ENCODE results near the gene ARHGEF16.

Gene ARHGEF16

DNA sequence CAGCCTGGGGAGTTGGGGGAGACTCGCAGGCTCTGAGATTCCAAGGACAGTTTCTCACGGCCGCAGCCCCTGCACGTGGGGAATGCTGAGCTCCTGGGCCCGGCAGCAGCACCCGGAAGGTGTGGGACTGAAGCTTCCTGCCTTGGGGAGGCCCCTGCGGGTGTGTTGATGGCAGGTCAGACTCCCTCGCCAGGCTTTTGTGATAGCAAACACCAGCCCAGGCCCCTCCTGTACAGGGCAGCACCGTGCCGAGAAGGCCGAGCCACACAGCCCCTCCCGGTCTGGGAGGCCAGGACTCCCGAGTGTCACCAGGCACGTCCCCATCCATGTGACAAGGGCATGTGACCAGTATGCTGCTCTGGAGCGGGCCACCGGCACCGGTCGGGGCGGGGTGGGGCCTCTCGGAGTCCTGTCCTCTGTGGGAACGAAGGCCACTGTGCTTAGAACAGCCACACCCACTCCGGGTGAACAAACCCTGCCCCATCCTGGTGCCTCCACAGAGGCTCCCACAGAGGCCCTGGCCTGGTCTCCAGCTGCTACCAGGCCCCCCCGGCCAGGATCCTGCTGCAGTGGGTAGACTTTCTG lies 31.1 kb upstream of the ARHGEF16 start:
- no peak for DNase-seq

DNA sequence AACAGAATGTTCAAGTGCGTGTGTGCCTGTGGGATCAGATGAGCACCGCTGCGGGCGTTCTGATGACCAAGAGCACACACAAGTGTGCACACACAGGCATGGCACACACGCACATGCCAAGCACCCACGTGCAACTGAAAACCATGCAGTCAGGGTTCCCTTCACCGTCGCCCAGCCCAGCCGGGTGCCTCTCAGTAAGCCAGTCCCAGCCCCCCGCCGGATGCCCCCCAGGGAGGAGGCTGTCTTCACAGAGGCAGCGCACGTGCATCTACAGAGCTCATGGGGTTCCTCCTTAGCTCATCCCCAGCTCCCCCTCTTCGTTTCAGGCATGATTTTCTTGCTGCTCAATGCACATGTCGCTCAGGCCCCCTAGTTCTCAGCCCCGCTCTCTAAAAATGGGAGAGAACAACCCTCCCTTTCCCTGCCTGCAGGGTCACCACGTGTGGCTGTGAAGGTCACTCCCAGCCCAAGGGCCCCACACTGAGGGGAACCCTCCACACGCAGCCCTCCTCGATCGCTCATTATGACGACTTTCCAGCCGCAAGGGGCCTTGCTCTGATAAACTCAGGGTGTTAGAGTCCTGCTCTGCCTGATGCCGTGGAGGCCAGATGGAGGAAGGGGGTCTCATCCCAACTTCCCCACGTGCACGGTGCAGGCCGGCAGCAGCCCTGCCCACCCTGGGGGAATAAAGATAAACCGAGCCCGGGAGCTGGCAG lies 30.4 kb upstream of the ARHGEF16 start:
- no peak for DNase-seq

DNA sequence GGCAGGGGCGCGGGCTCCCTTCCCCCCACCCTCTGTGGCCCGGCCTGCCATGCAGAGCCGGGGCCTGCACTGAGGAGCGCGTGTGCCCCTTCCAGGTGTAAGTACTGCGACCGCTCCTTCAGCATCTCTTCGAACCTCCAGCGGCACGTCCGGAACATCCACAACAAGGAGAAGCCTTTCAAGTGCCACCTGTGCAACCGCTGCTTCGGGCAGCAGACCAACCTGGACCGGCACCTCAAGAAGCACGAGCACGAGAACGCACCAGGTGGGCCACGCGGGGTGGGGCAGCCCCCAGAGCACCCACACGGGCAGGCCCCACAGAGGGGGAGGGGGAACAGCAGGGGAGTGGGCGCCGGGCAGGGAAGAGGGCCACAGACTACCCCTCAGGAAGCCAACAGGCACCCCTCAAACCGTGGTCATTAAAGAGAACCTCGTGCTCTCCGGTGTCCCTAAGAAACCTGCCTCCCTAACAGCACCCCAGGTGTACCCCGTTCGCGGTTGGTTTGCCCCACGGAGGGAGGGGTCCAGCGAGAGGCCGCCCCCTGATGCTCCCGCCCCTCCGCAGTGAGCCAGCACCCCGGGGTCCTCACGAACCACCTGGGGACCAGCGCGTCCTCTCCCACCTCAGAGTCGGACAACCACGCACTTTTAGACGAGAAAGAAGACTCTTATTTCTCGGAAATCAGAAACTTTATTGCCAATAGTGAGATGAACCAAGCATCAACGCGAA lies 28.8 kb upstream of the ARHGEF16 start:
- DNase-seq: no peak

- no peak for DNase-seq
These were observed 27.4 kb upstream of the ARHGEF16 start for GRCh38 chr1:3426956-3427535.

GRCh38 chr1:3427711-3428704 lies 26.5 kb upstream of the ARHGEF16 start:
- no peak for DNase-seq

DNA sequence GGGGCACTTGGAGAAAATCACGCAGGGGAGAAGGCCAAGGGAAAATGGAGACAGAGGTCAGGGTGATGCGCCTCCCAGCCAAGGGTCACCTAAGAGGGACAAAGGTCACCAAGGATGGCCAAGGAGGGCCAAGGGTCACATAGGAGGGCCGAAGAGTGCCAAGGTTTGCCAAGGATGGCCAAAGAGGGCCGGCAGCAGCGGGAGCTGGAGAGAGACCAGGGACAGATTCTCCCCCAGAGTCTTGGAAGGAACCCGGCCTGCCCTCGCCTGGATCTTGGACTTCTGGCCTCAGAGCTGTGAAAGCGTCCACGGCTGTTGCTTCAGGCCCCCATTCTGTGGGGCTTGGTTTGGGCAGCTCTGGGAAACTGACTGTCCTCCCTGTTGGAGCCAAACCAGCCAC lies 25.6 kb upstream of the ARHGEF16 start:
- DNase-seq: no peak

DNA sequence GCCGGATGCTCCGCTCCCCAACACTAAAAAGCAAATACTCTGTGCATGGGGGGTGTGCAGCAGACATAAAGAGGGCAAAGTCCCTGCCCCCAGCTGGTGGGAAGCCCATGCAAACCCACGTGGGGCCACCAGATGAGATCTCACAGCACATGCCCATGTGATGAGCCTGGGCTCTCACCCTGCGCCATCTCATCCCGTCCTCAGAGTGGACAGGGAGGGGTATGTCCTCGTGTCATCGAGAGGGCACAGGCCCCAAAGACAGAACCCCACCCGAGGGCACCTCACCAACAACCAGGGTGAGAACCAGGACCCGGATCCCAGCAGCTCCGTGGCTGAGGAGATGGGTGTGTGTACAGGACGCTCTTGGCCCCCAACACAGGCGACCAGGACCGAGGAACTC lies 25.1 kb upstream of the ARHGEF16 start:
- no peak for DNase-seq

DNA sequence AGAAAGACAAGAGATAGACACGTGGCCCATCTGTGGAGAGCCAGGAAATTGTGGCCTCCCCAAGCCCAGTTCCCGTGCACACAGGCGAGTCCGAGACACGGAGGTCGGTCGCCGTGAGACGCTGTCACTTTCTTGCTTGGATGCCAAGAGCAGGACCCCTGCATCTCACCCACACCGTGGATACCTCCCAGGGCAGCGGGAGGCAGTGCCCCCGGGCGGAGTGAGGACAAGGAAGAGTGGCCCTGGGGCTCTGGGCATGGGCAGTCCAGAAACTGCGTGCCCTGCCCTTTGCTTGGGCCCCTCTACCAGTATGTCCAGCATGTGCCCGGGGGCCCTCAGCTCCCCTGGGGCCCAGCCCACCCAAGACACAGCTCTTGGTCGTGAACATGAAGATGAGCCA lies 24.7 kb upstream of the ARHGEF16 start:
- no peak for DNase-seq

DNA sequence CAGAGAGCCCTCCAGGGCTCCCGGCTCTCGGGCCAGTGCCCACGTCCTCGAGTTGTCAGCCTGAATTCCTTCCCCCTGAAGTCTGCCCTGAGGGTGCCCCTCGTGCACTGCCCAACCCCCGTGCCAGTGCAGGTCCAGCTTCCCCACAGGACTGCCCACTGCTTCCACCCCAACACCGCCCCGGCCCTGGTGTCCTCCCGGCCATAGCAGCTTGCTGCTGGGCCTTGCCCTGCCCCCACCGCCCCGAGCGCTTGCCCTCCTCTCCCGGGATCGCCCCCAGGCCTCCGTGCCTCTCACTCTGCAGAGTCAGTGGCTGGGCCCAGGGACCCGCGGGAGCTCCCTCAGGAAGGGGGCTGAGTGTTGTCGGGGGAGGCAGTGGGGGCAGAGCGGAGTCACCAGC lies 24.1 kb upstream of the ARHGEF16 start:
- no peak for DNase-seq

DNA sequence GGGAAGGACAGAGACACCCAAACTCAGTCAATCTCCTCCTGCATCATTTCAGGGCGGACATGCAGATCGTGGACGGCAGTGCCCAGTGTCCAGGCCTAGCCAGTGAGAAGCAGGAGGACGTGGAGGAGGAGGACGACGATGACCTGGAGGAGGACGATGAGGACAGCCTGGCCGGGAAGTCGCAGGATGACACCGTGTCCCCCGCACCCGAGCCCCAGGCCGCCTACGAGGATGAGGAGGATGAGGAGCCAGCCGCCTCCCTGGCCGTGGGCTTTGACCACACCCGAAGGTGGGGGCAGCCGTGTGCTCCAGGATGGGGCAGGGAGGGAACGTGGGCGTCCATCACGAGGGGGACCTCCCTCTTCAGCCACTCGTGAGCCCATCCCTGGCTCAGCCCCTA lies 23.6 kb upstream of the ARHGEF16 start:
- DNase-seq: no peak

GRCh38 chr1:3431266-3431665 lies 23.2 kb upstream of the ARHGEF16 start:
- no peak for DNase-seq

- DNase-seq: no peak
These were observed 22.8 kb upstream of the ARHGEF16 start for GRCh38 chr1:3431686-3432085.

- no peak for DNase-seq
These were observed 22.2 kb upstream of the ARHGEF16 start for GRCh38 chr1:3432306-3432705.

- DNase-seq: no peak
These were observed 21.4 kb upstream of the ARHGEF16 start for GRCh38 chr1:3433076-3433475.

- DNase-seq: no peak
These were observed 20.7 kb upstream of the ARHGEF16 start for GRCh38 chr1:3433596-3434320.

- DNase-seq: no peak
These were observed 19.9 kb upstream of the ARHGEF16 start for GRCh38 chr1:3434406-3435110.

- no peak for DNase-seq
These were observed 18.8 kb upstream of the ARHGEF16 start for GRCh38 chr1:3435666-3436065.

DNA sequence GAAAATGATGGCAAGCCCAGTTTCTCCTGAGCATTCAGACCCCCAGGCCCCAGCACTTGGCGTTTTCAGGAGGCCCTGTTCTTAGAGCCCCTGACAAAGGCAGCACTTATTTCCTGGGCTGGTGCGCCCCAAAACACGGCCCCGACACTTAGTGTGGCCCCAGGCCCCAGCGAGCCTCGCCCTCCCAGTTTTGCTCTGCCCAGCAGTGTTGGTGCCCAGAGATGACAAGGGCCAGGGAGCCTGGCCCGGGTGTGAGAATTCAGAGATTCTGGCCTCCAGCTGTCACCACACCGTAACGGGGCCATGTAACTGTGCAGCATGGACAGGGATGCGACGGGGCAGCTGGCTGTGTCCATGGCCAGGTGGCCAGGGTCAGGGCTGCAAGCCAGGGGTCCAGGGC lies 18.0 kb upstream of the ARHGEF16 start:
- no peak for DNase-seq

DNA sequence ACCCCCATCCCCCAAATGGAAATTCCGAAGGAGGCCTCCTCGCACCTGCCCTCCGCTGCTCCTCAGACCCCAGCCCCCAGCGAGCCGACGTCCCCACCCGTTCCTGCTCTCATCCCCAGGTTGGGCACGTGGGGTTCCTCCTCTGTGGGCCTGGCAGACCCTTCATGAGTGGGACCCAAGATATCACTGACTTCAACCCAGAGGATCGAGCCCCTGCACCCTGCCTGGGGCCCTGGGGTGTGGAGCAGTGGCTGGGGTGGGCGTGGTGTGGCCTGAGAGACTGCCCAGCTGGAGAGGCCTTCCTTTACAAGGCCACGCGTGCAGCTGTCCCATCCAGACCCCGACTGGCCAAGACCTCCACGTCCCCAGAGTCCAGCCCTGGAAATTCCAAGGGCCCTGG lies 17.6 kb upstream of the ARHGEF16 start:
- no peak for DNase-seq

- no peak for DNase-seq
These were observed 15.7 kb upstream of the ARHGEF16 start for GRCh38 chr1:3438661-3439180.

All from T-helper 2 cell (primary cell).